Neuronal stem cell (in vitro differentiated cells): Measurements from ENCODE around the gene GCGR.
A peak's percentile ranks its signal among the peaks of the same experiment; 100 is the strongest.

Experiments
- DNase-seq: peaks from one replicate; pipeline ENCODE4 v3.0.0-alpha.2; 2013; ENCODE audit warnings: low spot score
- H2AFZ ChIP-seq: one replicate; pipeline ENCODE4 v1.6.1; 2013; ENCODE audit warnings: mild to moderate bottlenecking, low read length, inconsistent platforms
- H2AK5ac ChIP-seq: 2 replicates; pipeline ENCODE4 v1.6.1; 2013; ENCODE audit warnings: low read depth, mild to moderate bottlenecking, inconsistent platforms, low read length, moderate library complexity, mixed read lengths
- H2BK120ac ChIP-seq: 2 replicates; pipeline ENCODE4 v1.6.1; 2013; ENCODE audit warnings: low read depth, mild to moderate bottlenecking, inconsistent platforms, low read length, moderate library complexity, mixed read lengths
- H2BK12ac ChIP-seq: one replicate; pipeline ENCODE4 v1.6.1; 2013; ENCODE audit warnings: low read length, inconsistent platforms
- H2BK15ac ChIP-seq: 2 replicates; pipeline ENCODE4 v1.6.1; 2013; ENCODE audit warnings: mild to moderate bottlenecking, low read length, inconsistent platforms, mixed read lengths
- H2BK5ac ChIP-seq: one replicate; pipeline ENCODE4 v1.6.1; 2013; ENCODE audit warnings: inconsistent platforms, mild to moderate bottlenecking, low read length, moderate library complexity
- H3K14ac ChIP-seq: one replicate; pipeline ENCODE4 v1.6.1; 2013; ENCODE audit warnings: low read length, inconsistent platforms
- H3K18ac ChIP-seq: 2 replicates; pipeline ENCODE4 v1.6.1; 2013; ENCODE audit warnings: low read length, inconsistent platforms
- H3K23ac ChIP-seq: 2 replicates; pipeline ENCODE4 v1.6.1; 2013; ENCODE audit warnings: low read depth, mild to moderate bottlenecking, mixed read lengths, low read length, inconsistent platforms; ENCODE audit not compliant: poor library complexity
- H3K27ac ChIP-seq: replicated peaks from 3 replicates; pipeline ENCODE4 v1.5.1; 2013; ENCODE audit warnings: low read length, inconsistent platforms
- H3K27me3 ChIP-seq, 3 experiments: 2 replicates each; pipeline ENCODE4 v1.6.1; 2013; ENCODE audit warnings: low read length in 3 of 3, mild to moderate bottlenecking in 2 of 3, inconsistent platforms in 1 of 3, low read depth in 1 of 3, mixed read lengths in 1 of 3, moderate library complexity in 1 of 3; ENCODE audit not compliant: control insufficient read depth in 3 of 3, insufficient read depth in 3 of 3
- H3K36me3 ChIP-seq, 2 donors: replicated peaks in 1 of 2; 2 replicates each; pipeline ENCODE4 v1.6.1; 2013; ENCODE audit warnings: low read length in 2 of 2; ENCODE audit not compliant: control insufficient read depth in 2 of 2, insufficient read depth in 2 of 2
- H3K4ac ChIP-seq: 2 replicates; pipeline ENCODE4 v1.6.1; 2013; ENCODE audit warnings: inconsistent platforms, mild to moderate bottlenecking, low read length, moderate library complexity
- H3K4me1 ChIP-seq, 2 donors: 1 replicate in 1 of 2; 2 replicates in 1 of 2; pipeline ENCODE4 v1.6.1; 2013; ENCODE audit warnings: low read length in 2 of 2, low read depth in 1 of 2; ENCODE audit not compliant: control insufficient read depth in 2 of 2, insufficient read depth in 1 of 2
- H3K4me2 ChIP-seq: one replicate; pipeline ENCODE4 v1.6.1; 2013; ENCODE audit warnings: mild to moderate bottlenecking, low read length, inconsistent platforms; ENCODE audit not compliant: insufficient read depth, poor library complexity, severe bottlenecking
- H3K4me3 ChIP-seq, 2 donors: 2 replicates each; pipeline ENCODE4 v1.5.1; 2013; ENCODE audit warnings: low read length in 2 of 2, mild to moderate bottlenecking in 2 of 2, inconsistent platforms in 1 of 2, moderate library complexity in 1 of 2
- H3K79me1 ChIP-seq: one replicate; pipeline ENCODE4 v1.6.1; 2013; ENCODE audit warnings: low read depth, mild to moderate bottlenecking, inconsistent platforms, low read length, moderate library complexity
- H3K9ac ChIP-seq: one replicate; pipeline ENCODE4 v1.6.1; 2013; ENCODE audit warnings: mild to moderate bottlenecking, low read depth, low read length, inconsistent platforms; ENCODE audit not compliant: poor library complexity
- H3K9me3 ChIP-seq, 2 donors: replicated peaks in 1 of 2; 2 replicates each; pipeline versions ENCODE3 to v1.6.1; 2013; ENCODE audit warnings: low read length in 2 of 2, mild to moderate bottlenecking in 2 of 2, inconsistent platforms in 1 of 2, low read depth in 1 of 2, mixed read lengths in 1 of 2, moderate library complexity in 1 of 2; ENCODE audit not compliant: control insufficient read depth in 2 of 2, insufficient read depth in 1 of 2
- H4K8ac ChIP-seq: one replicate; pipeline ENCODE4 v1.6.1; 2013; ENCODE audit warnings: low read depth, mild to moderate bottlenecking, inconsistent platforms, low read length, moderate library complexity
- H4K91ac ChIP-seq: one replicate; pipeline ENCODE4 v1.6.1; 2013; ENCODE audit warnings: low read length, low read depth, mild to moderate bottlenecking, inconsistent platforms; ENCODE audit not compliant: poor library complexity
- WGBS, 2 donors: extraction: QIAGEN DNeasy Blood & Tissue Kit; methylation state at CpG; one replicate each; pipeline ENCODE4 v1.1.7; 2013; ENCODE audit warnings: missing lambda C conversion rate in 2 of 2, mixed read lengths in 1 of 2; ENCODE audit not compliant: insufficient read length in 2 of 2, insufficient replicate concordance in 1 of 2; ENCODE audit errors: extremely low coverage in 2 of 2; 5-methylcytosine and 5-hydroxymethylcytosine counted together

GCGR gene

GRCh38 chr17:81794509-81794908 is 9.4 kb upstream of the GCGR start:
- Histone ChIP-seq H3K23ac (no peak overlapping the region), H4K8ac (no peak overlapping the region)

GRCh38 chr17:81801327-81801726 is 2.6 kb upstream of the GCGR start:
- Histone ChIP-seq H3K79me1 (peaks cover 2% of the 10 kb centered on the region), H3K27me3 (peaks cover 20 to 55% (median 54%) of the 10 kb centered on the region in 3 experiments), H2BK5ac (no peak overlapping the region), H2BK12ac (no peak overlapping the region), H2AK5ac (no peak overlapping the region), H4K8ac (no peak overlapping the region), H3K4me2 (no peak overlapping the region), H3K36me3 (no peaks in the 10 kb centered on the region), H2BK120ac (no peak overlapping the region), H4K91ac (no peak overlapping the region), H3K4me3 (no peak overlapping the region), H3K23ac (no peak overlapping the region), H3K4me1 (peaks cover 2 to 7% of the 10 kb centered on the region in 2 donors), H3K27ac (no peak overlapping the region), H2BK15ac (no peak overlapping the region), H3K9me3 (peaks cover 4 to 14% of the 10 kb centered on the region in 2 donors), H3K14ac (no peak overlapping the region), H2AFZ (no peak overlapping the region), H3K4ac (no peak overlapping the region), H3K18ac (no peak overlapping the region), H3K9ac (no peak overlapping the region)
- WGBS, 2 donors: no CpG with 5 or more reads among the region's 9 CpGs
- no peak for DNase-seq

More at GRCh38 chr17:81794509-81794908, 9.4 kb upstream of the GCGR start:
- H3K79me1 ChIP-seq: peaks cover 5% of the 10 kb centered on the region
- H2BK12ac ChIP-seq: no peak overlapping the region
- peak overlapping the region; percentile 46 for H2AFZ ChIP-seq
- H3K36me3 ChIP-seq: peaks cover 0 to 2% of the 10 kb centered on the region in 2 donors
- H3K4me2 ChIP-seq: no peak overlapping the region
- no peak overlapping the region for H2BK5ac ChIP-seq
- H2BK15ac ChIP-seq: no peak overlapping the region
- no peak overlapping the region for H2AK5ac ChIP-seq
- no peak overlapping the region for H3K14ac ChIP-seq
- no peak overlapping the region for H3K4ac ChIP-seq
- H3K18ac ChIP-seq: no peak overlapping the region
- no peak overlapping the region for H3K27ac ChIP-seq
- DNase-seq: no peak
- no peak overlapping the region for H3K4me3 ChIP-seq
- H4K91ac ChIP-seq: no peak overlapping the region
- no peak overlapping the region for H2BK120ac ChIP-seq
- no peak overlapping the region for H3K9ac ChIP-seq
- H3K27me3 ChIP-seq: peaks cover 0 to 6% (median 0%) of the 10 kb centered on the region in 3 experiments
- H3K9me3 ChIP-seq: peaks cover 0 to 9% of the 10 kb centered on the region in 2 donors
- peaks cover 0 to 2% of the 10 kb centered on the region in 2 donors for H3K4me1 ChIP-seq
- no CpG with 5 or more reads among the region's 8 CpGs for WGBS, 2 donors

- H3K4me1 ChIP-seq: peaks cover 2 to 7% of the 10 kb centered on the region in 2 donors
These were observed 1.7 kb upstream of the GCGR start for GRCh38 chr17:81802048-81802758.

GRCh38 chr17:81802856-81803643 is 900 bp upstream of the GCGR start:
- Histone ChIP-seq H3K9me3 (peaks cover 4 to 14% of the 10 kb centered on the region in 2 donors), H3K4ac (no peak overlapping the region), H3K14ac (peak overlapping the region; percentile 21), H2AFZ (peak overlapping the region; percentile 84), H3K4me2 (no peak overlapping the region), H2BK15ac (peak overlapping the region; percentile 58), H3K4me1 (peaks cover 2 to 7% of the 10 kb centered on the region in 2 donors), H3K79me1 (peaks cover 2% of the 10 kb centered on the region), H2BK12ac (peak overlapping the region; percentile 58), H4K8ac (no peak overlapping the region), H2AK5ac (peak overlapping the region; percentile 96), H3K4me3 (no peak overlapping the region), H2BK120ac (no peak overlapping the region), H3K23ac (peak overlapping the region; percentile 73), H3K27me3 (peaks cover 20 to 71% (median 67%) of the 10 kb centered on the region in 3 experiments), H3K9ac (no peak overlapping the region), H3K27ac (no peak overlapping the region), H3K36me3 (no peaks in the 10 kb centered on the region), H4K91ac (no peak overlapping the region), H3K18ac (peak overlapping the region; percentile 93), H2BK5ac (peak overlapping the region; percentile 53)
- no CpG with 5 or more reads among the region's 26 CpGs for WGBS, 2 donors
- no peak for DNase-seq

More at GRCh38 chr17:81802048-81802758, 1.7 kb upstream of the GCGR start:
- Histone ChIP-seq H3K27me3 (peaks cover 20 to 63% (median 63%) of the 10 kb centered on the region in 3 experiments), H3K4me3 (no peak overlapping the region), H3K14ac (peak overlapping the region; percentile 38), H3K27ac (no peak overlapping the region), H2BK12ac (no peak overlapping the region), H3K4me2 (no peak overlapping the region), H3K36me3 (no peaks in the 10 kb centered on the region), H3K79me1 (peaks cover 2% of the 10 kb centered on the region), H2AFZ (no peak overlapping the region), H4K91ac (no peak overlapping the region), H2AK5ac (peak overlapping the region; percentile 96), H3K4ac (no peak overlapping the region), H3K18ac (no peak overlapping the region), H2BK120ac (no peak overlapping the region), H4K8ac (no peak overlapping the region), H3K23ac (peak overlapping the region; percentile 31), H2BK15ac (no peak overlapping the region), H3K9me3 (peaks cover 4 to 14% of the 10 kb centered on the region in 2 donors), H2BK5ac (peak overlapping the region; percentile 60), H3K9ac (no peak overlapping the region)
- no peak for DNase-seq
- no CpG with 5 or more reads among the region's 9 CpGs for WGBS, 2 donors
